GM23248 (cell line): Measurements from ENCODE around the gene SEPTIN10. TPM values are rescaled to one million over a fixed set of nuclear protein-coding genes. Genes with fewer than 3 reads are reported as not detected.

Experiments used
- DNase-seq: peaks from one replicate; pipeline ENCODE4 v3.0.0-alpha.2; 2015
- H2AFZ ChIP-seq: fragments of 200-600 bp; sonication (generic); 2 replicates; pipeline ENCODE4 v1.6.1; 2016; ENCODE audit warnings: antibody characterized with exemption
- H3F3A ChIP-seq: fragments of 200-600 bp; sonication (generic); 2 replicates; pipeline ENCODE4 v1.6.1; 2016; ENCODE audit warnings: mild to moderate bottlenecking, antibody characterized with exemption, mixed run types; ENCODE audit not compliant: insufficient read depth
- H3K27ac ChIP-seq: fragments of 200-600 bp; sonication (generic); 2 replicates; pipeline ENCODE4 v1.5.1; 2016; ENCODE audit warnings: mild to moderate bottlenecking
- H3K27me3 ChIP-seq: fragments of 200-600 bp; sonication (generic); replicated peaks from 2 replicates; pipeline ENCODE4 v1.6.1; 2016; ENCODE audit warnings: mild to moderate bottlenecking; ENCODE audit not compliant: insufficient read depth
- H3K36me3 ChIP-seq: fragments of 200-600 bp; sonication (generic); 2 replicates; pipeline ENCODE4 v1.6.1; 2016; ENCODE audit warnings: low read depth, mild to moderate bottlenecking
- H3K4me1 ChIP-seq: fragments of 200-600 bp; sonication (generic); 2 replicates; pipeline ENCODE4 v1.6.1; 2016; ENCODE audit warnings: mild to moderate bottlenecking; ENCODE audit not compliant: insufficient read depth
- H3K4me2 ChIP-seq: fragments of 200-600 bp; sonication (generic); one replicate; pipeline ENCODE4 v1.6.1; 2016; ENCODE audit warnings: mild to moderate bottlenecking; ENCODE audit not compliant: unreplicated experiment
- H3K4me3 ChIP-seq: fragments of 200-600 bp; sonication (generic); 2 replicates; pipeline ENCODE4 v1.5.1; 2016; ENCODE audit warnings: mild to moderate bottlenecking
- H3K79me2 ChIP-seq: fragments of 200-600 bp; sonication (generic); 2 replicates; pipeline ENCODE4 v1.6.1; 2016; ENCODE audit warnings: mild to moderate bottlenecking; ENCODE audit not compliant: insufficient read depth
- H3K9ac ChIP-seq: fragments of 200-600 bp; sonication (generic); 2 replicates; pipeline ENCODE4 v1.6.1; 2016; ENCODE audit warnings: mild to moderate bottlenecking
- H3K9me2 ChIP-seq: fragments of 200-600 bp; sonication (generic); 2 replicates; pipeline ENCODE4 v1.6.1; 2016; ENCODE audit warnings: mixed run types, mild to moderate bottlenecking, moderate library complexity; ENCODE audit not compliant: insufficient read depth
- H3K9me3 ChIP-seq: fragments of 200-600 bp; sonication (generic); one replicate; pipeline ENCODE4 v1.6.1; 2017; ENCODE audit warnings: low read depth
- H4K20me1 ChIP-seq: fragments of 200-600 bp; sonication (generic); 2 replicates; pipeline ENCODE4 v1.6.0; 2016; ENCODE audit not compliant: insufficient read depth
- EZH2 ChIP-seq: fragments of 200-600 bp; sonication (generic); IDR thresholded peaks from 2 replicates; pipeline ENCODE4 v1.6.1; 2018; ENCODE audit warnings: antibody characterized with exemption, mild to moderate bottlenecking; ENCODE audit not compliant: insufficient read depth, poor library complexity, severe bottlenecking
- EZH2phosphoT487 ChIP-seq: fragments of 200-600 bp; sonication (generic); IDR thresholded peaks from 2 replicates; pipeline ENCODE4 v1.6.1; 2018; ENCODE audit warnings: antibody characterized with exemption, moderate library complexity, mild to moderate bottlenecking, low read depth; ENCODE audit not compliant: insufficient read depth
- WGBS, 2 experiments: methylation state at CpG; one replicate each; pipeline ENCODE4 v1.1.6; 2015 to 2017; ENCODE audit warnings: low lambda C conversion rate in 2 of 2, low coverage in 1 of 2; ENCODE audit errors: missing lambda C conversion rate in 2 of 2; 5-methylcytosine and 5-hydroxymethylcytosine counted together
- in situ Hi-C: fragments of 300-500 bp; cut with MboI; formaldehyde crosslinking; loops from 2 replicates; pipeline ENCODE4 v1.15.0; 2020
- polyA plus RNA-seq: library from polyadenylated mRNA; unstranded; fragments of >200 nt; fragmentation: Nextera tagmentation; extraction: Ambion mirVana; gene quantifications from 2 replicates; pipeline ENCODE4 v1.2.1, GENCODE V29; 2016
- total RNA-seq: library from RNA; depleted of rRNA; stranded (reverse); fragments of >200 nt; shearing (Covaris generic); gene quantifications from 2 replicates; pipeline ENCODE4 v1.2.3, GENCODE V29; 2014

The SEPTIN10 gene
- total and polyA plus RNA-seq, 2 experiments from 2014 or later, result 142 to 152 TPM

GRCh38 chr2:109563980-109564550, 49.7 kb downstream of the SEPTIN10 start:
- Histone ChIP-seq H3K27me3 (no peaks in the 10 kb centered on the region), H3K27ac (peak overlapping the region; percentile 87), H3K79me2 (no peaks in the 10 kb centered on the region), H3K4me1 (peaks cover 56% of the 10 kb centered on the region), H3K9me3 (no peaks in the 10 kb centered on the region), H3K9ac (0 out of 2 replicates have a peak overlapping the region, but pooled peaks have one; percentile 1), H2AFZ (no peak overlapping the region), H3K9me2 (no peaks in the 10 kb centered on the region), H4K20me1 (no peaks in the 10 kb centered on the region), H3K4me3 (no peak overlapping the region), H3K36me3 (peaks cover 26% of the 10 kb centered on the region), H3K4me2 (peak overlapping the region; percentile 32), H3F3A (peaks cover 53% of the 10 kb centered on the region)
- DNase-seq, result peak; percentile 36
- 72 to 74% methylated on average over 4 of the region's 4 CpGs for WGBS, 2 experiments
- in situ Hi-C loops, result no loop called here
- TF ChIP-seq EZH2 (no peak), EZH2phosphoT487 (no peak)

- Histone ChIP-seq H3K9me2 (no peaks in the 10 kb centered on the region), H3K36me3 (peaks cover 26% of the 10 kb centered on the region), H3K9me3 (no peaks in the 10 kb centered on the region), H3K79me2 (no peaks in the 10 kb centered on the region), H2AFZ (no peak overlapping the region), H3K4me1 (peaks cover 64% of the 10 kb centered on the region), H3K9ac (no peak overlapping the region; the same call in 1 of the 2 replicates), H3K4me2 (no peak overlapping the region), H3K27me3 (no peaks in the 10 kb centered on the region), H3F3A (peaks cover 61% of the 10 kb centered on the region), H3K4me3 (no peak overlapping the region), H3K27ac (peak overlapping the region; percentile 87), H4K20me1 (no peaks in the 10 kb centered on the region)
- DNase-seq, result peak; percentile 40
- WGBS, 2 experiments, result 63 to 70% methylated on average over 2 of the region's 2 CpGs
- in situ Hi-C loops, result no loop called here
- no peak for TF ChIP-seq EZH2
- no peak for TF ChIP-seq EZH2phosphoT487
These were observed 50.5 kb downstream of the SEPTIN10 start for GRCh38 chr2:109563288-109563687.

GRCh38 chr2:109562421-109562820, 51.3 kb downstream of the SEPTIN10 start:
- Histone ChIP-seq H3F3A (peaks cover 67% of the 10 kb centered on the region), H3K27me3 (no peaks in the 10 kb centered on the region), H4K20me1 (no peaks in the 10 kb centered on the region), H3K4me1 (peaks cover 69% of the 10 kb centered on the region), H3K4me3 (no peak overlapping the region), H3K4me2 (no peak overlapping the region), H3K9me3 (no peaks in the 10 kb centered on the region), H3K27ac (peak overlapping the region; percentile 87), H3K36me3 (peaks cover 24% of the 10 kb centered on the region), H3K79me2 (0 out of 2 replicates have a peak, but pooled peaks cover 3% of the 10 kb centered on the region), H2AFZ (no peak overlapping the region), H3K9ac (no peak overlapping the region; the same call in 1 of the 2 replicates), H3K9me2 (no peaks in the 10 kb centered on the region)
- peak; percentile 80 for DNase-seq
- TF ChIP-seq EZH2, result no peak
- no peak for TF ChIP-seq EZH2phosphoT487
- WGBS, 2 experiments, result 37 to 51% methylated on average over 2 of the region's 2 CpGs
- in situ Hi-C loops, result no loop called here

GRCh38 chr2:109560265-109560664, 53.5 kb downstream of the SEPTIN10 start:
- DNase-seq, result peak; percentile 88
- Histone ChIP-seq H3K27ac (peak overlapping the region; percentile 87), H3K9me2 (no peaks in the 10 kb centered on the region), H3K9ac (peak overlapping the region; percentile 32; the same call in 1 of the 2 replicates), H3F3A (peaks cover 70% of the 10 kb centered on the region), H3K36me3 (peaks cover 11% of the 10 kb centered on the region; the same call in 1 of the 2 replicates), H3K4me1 (peaks cover 77% of the 10 kb centered on the region), H3K9me3 (no peaks in the 10 kb centered on the region), H4K20me1 (no peaks in the 10 kb centered on the region), H3K27me3 (no peaks in the 10 kb centered on the region), H2AFZ (no peak overlapping the region), H3K79me2 (0 out of 2 replicates have a peak, but pooled peaks cover 3% of the 10 kb centered on the region), H3K4me2 (peak overlapping the region; percentile 47), H3K4me3 (no peak overlapping the region)
- TF ChIP-seq EZH2phosphoT487 (no peak), EZH2 (no peak)
- in situ Hi-C loops, result no loop called here
- WGBS, 2 experiments, result 11 to 20% methylated on average over 1 of the region's 1 CpG
